ENCODE data around the gene HACL1.

- no peak for TF ChIP-seq CTCF (IDR thresholded peaks at IDR 0.05)
- no peak for TF ChIP-seq POLR2A (IDR thresholded peaks at IDR 0.05)
Observed at GRCh38 chr3:15637131-15637951, 36.0 kb upstream of the HACL1 start.
